DND-41 (cell line): ENCODE data around the gene OTOF.

ENCODE experiments used
- EZH2 ChIP-seq: IDR thresholded peaks from 3 replicates; pipeline ENCODE4 v1.6.1; 2012; ENCODE audit warnings: borderline replicate concordance, low read depth, mild to moderate bottlenecking, moderate library complexity, low read length, inconsistent platforms; ENCODE audit not compliant: severe bottlenecking
- TF ChIP-seq, protein P1 (sequence below): IDR thresholded peaks from 2 replicates; pipeline ENCODE4 v1.5.1; 2012; ENCODE audit warnings: borderline replicate concordance, low read length, moderate library complexity, mild to moderate bottlenecking; ENCODE audit not compliant: poor library complexity, severe bottlenecking; ENCODE audit errors: extremely low read depth

DNA sequence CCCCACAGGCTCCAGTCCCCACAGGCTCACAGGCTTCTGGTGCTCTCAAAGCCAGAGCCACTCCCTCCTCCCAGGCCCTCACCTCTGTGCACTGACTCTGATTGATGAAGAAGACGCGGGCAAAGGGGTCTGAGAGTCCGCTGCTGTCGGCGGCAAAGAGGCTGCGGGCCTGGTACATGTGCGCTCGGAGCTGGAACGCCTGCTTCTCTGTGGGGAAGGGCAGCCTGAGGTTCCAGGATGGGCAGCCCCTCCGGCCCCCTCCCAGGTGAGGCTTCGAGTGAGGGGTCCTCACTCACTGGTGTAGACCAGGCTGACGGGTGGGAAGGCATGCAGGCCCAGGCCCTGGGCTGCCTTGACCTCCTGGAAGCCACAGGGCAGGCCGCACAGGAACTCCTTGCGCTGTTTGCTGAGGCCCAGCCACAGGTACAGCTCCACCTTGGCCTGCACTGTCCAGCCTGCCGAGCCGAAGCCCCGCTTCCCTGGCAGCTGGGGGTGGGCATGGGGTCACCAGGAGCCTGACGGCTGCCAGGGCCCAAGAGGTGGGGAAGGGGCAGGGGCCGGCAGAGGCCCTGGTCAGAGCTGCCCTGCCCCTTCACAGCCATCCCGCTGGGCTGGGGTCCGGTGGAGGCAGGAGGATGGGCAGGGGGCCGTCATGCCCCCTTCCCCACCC lies 2.0 kb downstream of the OTOF start:
- TF ChIP-seq, protein P1, sequence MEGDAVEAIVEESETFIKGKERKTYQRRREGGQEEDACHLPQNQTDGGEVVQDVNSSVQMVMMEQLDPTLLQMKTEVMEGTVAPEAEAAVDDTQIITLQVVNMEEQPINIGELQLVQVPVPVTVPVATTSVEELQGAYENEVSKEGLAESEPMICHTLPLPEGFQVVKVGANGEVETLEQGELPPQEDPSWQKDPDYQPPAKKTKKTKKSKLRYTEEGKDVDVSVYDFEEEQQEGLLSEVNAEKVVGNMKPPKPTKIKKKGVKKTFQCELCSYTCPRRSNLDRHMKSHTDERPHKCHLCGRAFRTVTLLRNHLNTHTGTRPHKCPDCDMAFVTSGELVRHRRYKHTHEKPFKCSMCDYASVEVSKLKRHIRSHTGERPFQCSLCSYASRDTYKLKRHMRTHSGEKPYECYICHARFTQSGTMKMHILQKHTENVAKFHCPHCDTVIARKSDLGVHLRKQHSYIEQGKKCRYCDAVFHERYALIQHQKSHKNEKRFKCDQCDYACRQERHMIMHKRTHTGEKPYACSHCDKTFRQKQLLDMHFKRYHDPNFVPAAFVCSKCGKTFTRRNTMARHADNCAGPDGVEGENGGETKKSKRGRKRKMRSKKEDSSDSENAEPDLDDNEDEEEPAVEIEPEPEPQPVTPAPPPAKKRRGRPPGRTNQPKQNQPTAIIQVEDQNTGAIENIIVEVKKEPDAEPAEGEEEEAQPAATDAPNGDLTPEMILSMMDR: no peak
- no peak for TF ChIP-seq EZH2
